ENCODE data around the gene MARK2.

MARK2 gene

GRCh38 chr11:63839508-63840355, 822 bp downstream of the MARK2 start:
- Histone ChIP-seq H3K27me3 (no peaks in the 10 kb centered on the region), H3K4me3 (ENCODE audit: low read depth, low read length) (peak overlapping the region; percentile 79), H3K9me3 (no peaks in the 10 kb centered on the region), H3K4me1 (0 out of 2 replicates have a peak, but pooled peaks cover 2% of the 10 kb centered on the region), H3K36me3 (no peaks in the 10 kb centered on the region)
- DNase-seq: no peak
- TF ChIP-seq CTCF (IDR thresholded peaks at IDR 0.05; ENCODE audit: low read depth, low read length): no peak

GRCh38 chr11:63840356-63841060, 1.6 kb downstream of the MARK2 start:
- no peak for TF ChIP-seq CTCF (IDR thresholded peaks at IDR 0.05; ENCODE audit: low read depth, low read length)
- DNase-seq: no peak
- Histone ChIP-seq H3K36me3 (no peaks in the 10 kb centered on the region), H3K4me3 (ENCODE audit: low read depth, low read length) (peak overlapping the region; percentile 79), H3K4me1 (0 out of 2 replicates have a peak, but pooled peaks cover 2% of the 10 kb centered on the region), H3K9me3 (no peaks in the 10 kb centered on the region), H3K27me3 (no peaks in the 10 kb centered on the region)

- Histone ChIP-seq H3K4me1 (0 out of 2 replicates have a peak, but pooled peaks cover 2% of the 10 kb centered on the region), H3K27me3 (no peaks in the 10 kb centered on the region), H3K36me3 (no peaks in the 10 kb centered on the region), H3K4me3 (ENCODE audit: low read depth, low read length) (peak overlapping the region; percentile 79; the same call in 1 of the 2 replicates), H3K9me3 (no peaks in the 10 kb centered on the region)
- DNase-seq: no peak
- no peak for TF ChIP-seq CTCF (IDR thresholded peaks at IDR 0.05; ENCODE audit: low read depth, low read length)
These were observed 2.6 kb downstream of the MARK2 start for GRCh38 chr11:63841554-63841953.

GRCh38 chr11:63843041-63843440, 4.1 kb downstream of the MARK2 start:
- Histone ChIP-seq H3K36me3 (no peaks in the 10 kb centered on the region), H3K4me1 (0 out of 2 replicates have a peak, but pooled peaks cover 2% of the 10 kb centered on the region), H3K4me3 (ENCODE audit: low read depth, low read length) (no peak overlapping the region), H3K9me3 (no peaks in the 10 kb centered on the region), H3K27me3 (no peaks in the 10 kb centered on the region)
- TF ChIP-seq CTCF (IDR thresholded peaks at IDR 0.05; ENCODE audit: low read depth, low read length): no peak
- no peak for DNase-seq

- Histone ChIP-seq H3K4me3 (ENCODE audit: low read depth, low read length) (no peak overlapping the region), H3K4me1 (no peaks in the 10 kb centered on the region), H3K27me3 (no peaks in the 10 kb centered on the region), H3K9me3 (no peaks in the 10 kb centered on the region), H3K36me3 (no peaks in the 10 kb centered on the region)
- DNase-seq: no peak
- no peak for TF ChIP-seq CTCF (IDR thresholded peaks at IDR 0.05; ENCODE audit: low read depth, low read length)
These were observed 5.9 kb downstream of the MARK2 start for GRCh38 chr11:63844836-63845235.

- Histone ChIP-seq H3K36me3 (no peaks in the 10 kb centered on the region), H3K4me1 (no peaks in the 10 kb centered on the region), H3K4me3 (ENCODE audit: low read depth, low read length) (no peak overlapping the region), H3K27me3 (no peaks in the 10 kb centered on the region), H3K9me3 (no peaks in the 10 kb centered on the region)
- DNase-seq: no peak
- no peak for TF ChIP-seq CTCF (IDR thresholded peaks at IDR 0.05; ENCODE audit: low read depth, low read length)
These were observed 6.4 kb downstream of the MARK2 start for GRCh38 chr11:63845303-63845702.

All from BE2C (cell line).